ENCODE measurements around the gene SOX2.
A peak's percentile ranks its signal among the peaks of the same experiment; 100 is the strongest.

SOX2 gene

DNA sequence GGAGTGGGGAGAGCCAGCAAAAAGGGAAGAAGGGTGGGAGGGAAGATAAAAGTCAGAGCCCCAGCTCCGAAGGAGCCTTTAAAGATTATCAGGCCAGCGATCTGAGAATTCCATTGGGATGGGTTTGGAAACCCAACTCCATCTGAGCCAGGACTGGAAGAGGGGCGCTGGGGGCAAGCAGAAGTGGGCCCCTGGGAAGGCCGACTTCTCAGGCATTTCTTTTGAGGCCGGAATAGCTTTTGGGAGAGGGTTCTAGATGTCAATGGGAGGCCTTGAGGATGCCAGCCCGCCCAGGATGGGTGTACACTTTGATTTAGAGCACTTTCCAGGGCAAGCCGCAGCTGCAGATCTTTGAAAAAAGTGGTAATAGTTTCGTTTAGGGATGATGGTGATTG, 6.6 kb upstream of the SOX2 start:
- FAIRE-seq = no peak

DNA sequence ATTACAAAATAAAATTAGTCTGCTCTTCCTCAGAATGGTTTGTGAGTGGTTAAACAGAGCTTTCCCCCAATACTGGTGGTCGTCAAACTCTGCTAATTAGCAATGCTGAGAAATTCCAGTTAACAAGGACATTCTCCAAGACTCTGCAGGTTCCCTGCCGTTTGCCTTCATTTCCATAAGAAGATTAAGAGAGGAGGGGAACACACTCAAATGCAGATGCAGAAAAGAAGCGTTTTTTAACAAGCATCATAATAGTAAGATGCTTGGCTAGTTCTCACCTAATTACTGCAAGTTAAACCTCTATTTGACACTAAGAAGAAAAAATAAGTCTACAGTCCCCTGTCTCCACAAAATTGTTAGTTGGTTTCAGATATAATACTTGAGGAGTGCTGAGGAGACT, 3.7 kb upstream of the SOX2 start:
- FAIRE-seq = no peak

DNA sequence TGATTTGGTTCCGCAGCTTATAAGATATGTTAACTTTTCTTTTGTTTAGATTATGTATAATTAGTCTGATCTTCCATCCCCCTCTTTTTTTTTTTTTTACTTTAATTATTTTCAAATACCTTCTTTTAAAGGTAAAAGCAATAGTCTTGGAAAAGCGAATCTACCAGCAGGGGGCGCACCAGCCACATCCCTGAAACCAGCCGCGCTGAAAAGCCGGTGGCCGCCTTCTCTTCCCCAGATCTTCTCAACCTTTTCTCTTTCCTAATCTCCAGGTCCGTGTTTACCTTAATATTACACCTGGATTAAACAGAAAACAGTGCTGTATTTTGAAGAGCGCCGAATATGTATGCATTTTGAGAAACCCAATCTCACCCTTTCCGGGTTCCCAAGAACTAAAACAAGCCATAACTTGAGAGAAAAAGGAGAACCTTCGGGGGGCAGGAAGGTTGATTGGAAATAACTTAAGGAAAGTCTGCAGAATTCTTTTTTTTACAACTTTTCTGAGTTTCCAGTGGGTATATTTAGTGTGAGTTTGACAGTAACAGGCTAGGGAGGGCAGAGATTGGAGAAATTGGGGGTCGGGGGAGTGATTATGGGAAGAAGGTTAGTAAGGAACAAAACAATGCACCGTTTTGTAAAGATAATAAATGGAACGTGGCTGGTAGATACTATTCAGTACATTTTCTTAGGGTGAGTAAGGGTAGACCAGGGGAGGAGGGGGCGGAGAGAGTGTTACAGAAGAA, 2.0 kb upstream of the SOX2 start:
- FAIRE-seq = peak; percentile 81

DNA sequence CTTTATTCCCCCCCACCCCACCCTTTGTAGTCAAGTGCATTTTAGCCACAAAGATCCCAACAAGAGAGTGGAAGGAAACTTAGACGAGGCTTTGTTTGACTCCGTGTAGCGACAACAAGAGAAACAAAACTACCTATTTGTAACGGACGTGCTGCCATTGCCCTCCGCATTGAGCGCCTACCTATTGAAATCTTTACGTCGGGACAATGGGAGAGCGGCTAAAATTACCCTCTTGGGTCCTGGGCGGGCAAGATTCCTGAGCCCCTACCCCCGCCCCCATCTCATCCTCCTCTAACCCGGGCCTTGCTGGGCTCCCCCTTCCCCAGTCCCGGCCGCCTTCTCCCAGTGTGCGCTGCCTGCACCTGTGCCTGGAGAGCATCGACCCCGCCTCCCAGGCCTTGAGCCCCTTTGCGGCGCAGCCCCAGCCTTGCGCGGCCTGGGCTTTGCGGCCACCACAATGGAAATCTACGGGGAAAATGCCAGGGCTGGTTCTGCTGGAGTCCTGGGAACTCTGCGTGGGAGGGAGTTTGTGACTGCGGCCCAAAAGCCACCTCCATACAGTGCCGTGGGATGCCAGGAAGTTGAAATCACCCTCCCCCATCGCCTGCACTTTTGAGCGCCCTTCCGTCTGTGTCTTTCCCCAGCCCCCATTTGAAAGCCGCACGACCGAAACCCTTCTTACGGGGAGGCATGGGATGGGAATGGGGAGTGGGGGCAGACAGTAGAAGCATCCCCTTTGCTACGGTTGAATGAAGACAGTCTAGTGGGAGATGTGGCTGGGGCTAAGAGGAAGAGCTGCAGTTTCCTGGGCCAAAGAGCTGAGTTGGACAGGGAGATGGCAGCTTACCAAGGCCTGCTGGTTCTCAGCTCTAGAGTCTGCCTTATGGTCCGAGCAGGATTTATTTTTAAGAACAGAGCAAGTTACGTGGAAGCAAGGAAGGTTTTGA, 1.1 kb upstream of the SOX2 start:
- no peak for FAIRE-seq

DNA sequence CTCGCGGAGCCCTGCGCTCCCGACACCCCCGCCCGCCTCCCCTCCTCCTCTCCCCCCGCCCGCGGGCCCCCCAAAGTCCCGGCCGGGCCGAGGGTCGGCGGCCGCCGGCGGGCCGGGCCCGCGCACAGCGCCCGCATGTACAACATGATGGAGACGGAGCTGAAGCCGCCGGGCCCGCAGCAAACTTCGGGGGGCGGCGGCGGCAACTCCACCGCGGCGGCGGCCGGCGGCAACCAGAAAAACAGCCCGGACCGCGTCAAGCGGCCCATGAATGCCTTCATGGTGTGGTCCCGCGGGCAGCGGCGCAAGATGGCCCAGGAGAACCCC, 464 bp downstream of the SOX2 start:
- no peak for FAIRE-seq

DNA sequence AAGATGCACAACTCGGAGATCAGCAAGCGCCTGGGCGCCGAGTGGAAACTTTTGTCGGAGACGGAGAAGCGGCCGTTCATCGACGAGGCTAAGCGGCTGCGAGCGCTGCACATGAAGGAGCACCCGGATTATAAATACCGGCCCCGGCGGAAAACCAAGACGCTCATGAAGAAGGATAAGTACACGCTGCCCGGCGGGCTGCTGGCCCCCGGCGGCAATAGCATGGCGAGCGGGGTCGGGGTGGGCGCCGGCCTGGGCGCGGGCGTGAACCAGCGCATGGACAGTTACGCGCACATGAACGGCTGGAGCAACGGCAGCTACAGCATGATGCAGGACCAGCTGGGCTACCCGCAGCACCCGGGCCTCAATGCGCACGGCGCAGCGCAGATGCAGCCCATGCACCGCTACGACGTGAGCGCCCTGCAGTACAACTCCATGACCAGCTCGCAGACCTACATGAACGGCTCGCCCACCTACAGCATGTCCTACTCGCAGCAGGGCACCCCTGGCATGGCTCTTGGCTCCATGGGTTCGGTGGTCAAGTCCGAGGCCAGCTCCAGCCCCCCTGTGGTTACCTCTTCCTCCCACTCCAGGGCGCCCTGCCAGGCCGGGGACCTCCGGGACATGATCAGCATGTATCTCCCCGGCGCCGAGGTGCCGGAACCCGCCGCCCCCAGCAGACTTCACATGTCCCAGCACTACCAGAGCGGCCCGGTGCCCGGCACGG, 991 bp downstream of the SOX2 start:
- FAIRE-seq = no peak

DNA sequence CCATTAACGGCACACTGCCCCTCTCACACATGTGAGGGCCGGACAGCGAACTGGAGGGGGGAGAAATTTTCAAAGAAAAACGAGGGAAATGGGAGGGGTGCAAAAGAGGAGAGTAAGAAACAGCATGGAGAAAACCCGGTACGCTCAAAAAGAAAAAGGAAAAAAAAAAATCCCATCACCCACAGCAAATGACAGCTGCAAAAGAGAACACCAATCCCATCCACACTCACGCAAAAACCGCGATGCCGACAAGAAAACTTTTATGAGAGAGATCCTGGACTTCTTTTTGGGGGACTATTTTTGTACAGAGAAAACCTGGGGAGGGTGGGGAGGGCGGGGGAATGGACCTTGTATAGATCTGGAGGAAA, 1.5 kb downstream of the SOX2 start:
- FAIRE-seq = no peak

DNA sequence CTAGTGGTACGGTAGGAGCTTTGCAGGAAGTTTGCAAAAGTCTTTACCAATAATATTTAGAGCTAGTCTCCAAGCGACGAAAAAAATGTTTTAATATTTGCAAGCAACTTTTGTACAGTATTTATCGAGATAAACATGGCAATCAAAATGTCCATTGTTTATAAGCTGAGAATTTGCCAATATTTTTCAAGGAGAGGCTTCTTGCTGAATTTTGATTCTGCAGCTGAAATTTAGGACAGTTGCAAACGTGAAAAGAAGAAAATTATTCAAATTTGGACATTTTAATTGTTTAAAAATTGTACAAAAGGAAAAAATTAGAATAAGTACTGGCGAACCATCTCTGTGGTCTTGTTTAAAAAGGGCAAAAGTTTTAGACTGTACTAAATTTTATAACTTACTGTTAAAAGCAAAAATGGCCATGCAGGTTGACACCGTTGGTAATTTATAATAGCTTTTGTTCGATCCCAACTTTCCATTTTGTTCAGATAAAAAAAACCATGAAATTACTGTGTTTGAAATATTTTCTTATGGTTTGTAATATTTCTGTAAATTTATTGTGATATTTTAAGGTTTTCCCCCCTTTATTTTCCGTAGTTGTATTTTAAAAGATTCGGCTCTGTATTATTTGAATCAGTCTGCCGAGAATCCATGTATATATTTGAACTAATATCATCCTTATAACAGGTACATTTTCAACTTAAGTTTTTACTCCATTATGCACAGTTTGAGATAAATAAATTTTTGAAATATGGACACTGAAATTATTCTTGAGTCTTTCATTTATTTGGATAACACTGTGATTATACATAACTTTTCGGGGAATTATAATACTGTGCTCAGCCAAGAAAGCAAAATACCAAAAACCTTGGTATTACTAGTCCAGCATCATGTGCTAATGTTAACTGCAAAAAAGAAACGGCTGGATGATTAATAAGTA, 2.2 kb downstream of the SOX2 start:
- FAIRE-seq = no peak

DNA sequence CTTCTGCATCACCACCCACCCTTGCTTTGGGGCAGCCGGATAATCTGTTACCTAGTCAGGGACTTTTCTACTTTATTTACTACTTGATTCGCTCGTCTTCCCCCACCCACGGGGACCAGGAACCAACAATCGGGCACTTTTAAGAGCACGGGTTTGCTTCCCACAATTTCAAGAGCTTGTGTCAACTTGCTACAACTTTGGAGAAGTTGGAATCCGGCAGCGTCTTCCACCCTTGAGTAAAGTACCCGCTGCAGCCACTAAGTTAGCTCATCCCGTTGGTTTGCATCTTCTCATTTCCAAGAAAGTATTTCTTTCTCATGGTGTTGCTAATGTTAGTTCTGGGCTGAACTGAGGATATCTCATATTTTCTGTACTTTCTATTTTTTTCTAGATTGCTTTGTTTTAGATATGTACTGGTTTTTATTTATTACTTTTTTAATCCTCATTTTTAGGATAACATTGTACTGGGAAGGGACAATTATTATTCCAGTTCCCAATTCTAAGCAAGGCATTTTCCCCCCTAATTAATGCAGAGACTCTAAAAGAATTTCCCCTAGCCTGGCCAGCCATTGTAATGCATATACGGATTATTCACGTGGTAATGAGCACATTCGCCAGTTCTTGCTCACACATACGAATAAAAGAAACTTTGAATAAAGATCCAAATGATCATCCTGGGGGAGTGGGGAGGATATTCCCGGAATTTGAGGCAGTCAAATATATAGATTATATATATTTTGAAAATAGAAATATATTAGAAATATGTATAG, 4.0 kb downstream of the SOX2 start:
- FAIRE-seq = no peak

DNA sequence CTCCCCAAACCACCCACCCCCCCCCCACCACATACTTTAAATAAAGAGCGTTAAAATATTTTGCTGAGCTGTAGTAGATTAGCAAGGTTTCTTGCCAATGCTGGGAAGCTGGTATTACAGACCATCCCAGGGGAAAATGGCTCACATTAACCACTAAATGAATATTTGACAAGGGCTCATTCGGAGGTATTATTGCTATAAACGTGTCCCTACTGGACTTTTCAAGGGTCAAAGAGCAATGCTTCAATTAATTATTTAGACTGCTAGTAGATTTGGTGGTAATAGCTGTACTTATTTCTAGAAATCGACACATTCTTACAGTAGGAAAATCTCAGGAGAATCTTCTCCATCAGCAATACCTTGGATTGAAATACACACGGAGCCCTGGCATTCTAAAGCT, 5.2 kb downstream of the SOX2 start:
- no peak for FAIRE-seq

DNA sequence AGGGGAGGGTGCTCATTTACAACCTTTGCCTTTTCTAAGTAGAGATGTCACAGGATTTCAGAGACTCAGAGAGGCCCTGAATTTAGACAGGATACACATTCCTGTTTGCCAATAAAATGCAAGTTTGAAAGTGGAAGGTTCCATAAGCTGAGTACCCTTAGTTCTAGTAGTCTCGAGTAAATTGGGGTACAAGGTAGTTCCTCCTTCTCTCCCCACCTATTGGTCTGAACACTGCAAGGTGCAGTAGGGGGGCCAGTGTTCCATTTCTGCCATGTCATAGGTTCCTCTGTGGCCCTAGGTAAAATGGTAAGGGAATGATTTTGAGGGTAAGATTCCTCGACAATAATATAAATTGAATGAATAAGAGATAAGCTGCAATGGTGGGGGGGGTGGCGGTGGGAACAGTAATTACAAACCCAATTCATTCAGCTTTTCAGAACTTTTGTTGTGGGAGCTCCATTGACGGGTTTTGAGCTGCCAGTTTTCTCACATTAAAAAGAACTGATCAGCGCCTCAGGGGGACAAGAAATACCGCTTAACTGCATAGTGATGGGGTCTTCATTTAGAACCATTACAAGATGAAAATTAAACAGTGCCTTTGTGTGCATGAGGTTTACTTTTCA, 5.9 kb downstream of the SOX2 start:
- FAIRE-seq = no peak

DNA sequence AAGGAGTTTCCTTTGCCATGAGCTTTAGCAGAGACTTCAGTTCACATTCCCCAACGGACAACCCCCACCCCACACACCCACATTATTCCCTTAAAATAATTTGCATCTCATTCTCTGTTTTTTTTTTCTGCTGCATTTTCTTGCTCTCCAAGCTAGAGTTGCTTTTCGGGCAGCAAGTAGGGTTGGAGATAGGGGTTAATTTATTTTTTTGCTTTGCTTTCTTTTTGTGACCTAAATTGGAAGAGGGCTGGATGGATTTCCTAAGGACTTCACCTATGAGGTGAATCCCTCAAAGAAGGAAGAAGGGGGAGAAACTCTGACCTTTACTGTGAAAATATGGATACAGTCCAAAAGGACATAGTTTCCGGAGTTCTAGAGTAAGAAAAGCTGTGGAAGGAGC, 6.6 kb downstream of the SOX2 start:
- FAIRE-seq = no peak

DNA sequence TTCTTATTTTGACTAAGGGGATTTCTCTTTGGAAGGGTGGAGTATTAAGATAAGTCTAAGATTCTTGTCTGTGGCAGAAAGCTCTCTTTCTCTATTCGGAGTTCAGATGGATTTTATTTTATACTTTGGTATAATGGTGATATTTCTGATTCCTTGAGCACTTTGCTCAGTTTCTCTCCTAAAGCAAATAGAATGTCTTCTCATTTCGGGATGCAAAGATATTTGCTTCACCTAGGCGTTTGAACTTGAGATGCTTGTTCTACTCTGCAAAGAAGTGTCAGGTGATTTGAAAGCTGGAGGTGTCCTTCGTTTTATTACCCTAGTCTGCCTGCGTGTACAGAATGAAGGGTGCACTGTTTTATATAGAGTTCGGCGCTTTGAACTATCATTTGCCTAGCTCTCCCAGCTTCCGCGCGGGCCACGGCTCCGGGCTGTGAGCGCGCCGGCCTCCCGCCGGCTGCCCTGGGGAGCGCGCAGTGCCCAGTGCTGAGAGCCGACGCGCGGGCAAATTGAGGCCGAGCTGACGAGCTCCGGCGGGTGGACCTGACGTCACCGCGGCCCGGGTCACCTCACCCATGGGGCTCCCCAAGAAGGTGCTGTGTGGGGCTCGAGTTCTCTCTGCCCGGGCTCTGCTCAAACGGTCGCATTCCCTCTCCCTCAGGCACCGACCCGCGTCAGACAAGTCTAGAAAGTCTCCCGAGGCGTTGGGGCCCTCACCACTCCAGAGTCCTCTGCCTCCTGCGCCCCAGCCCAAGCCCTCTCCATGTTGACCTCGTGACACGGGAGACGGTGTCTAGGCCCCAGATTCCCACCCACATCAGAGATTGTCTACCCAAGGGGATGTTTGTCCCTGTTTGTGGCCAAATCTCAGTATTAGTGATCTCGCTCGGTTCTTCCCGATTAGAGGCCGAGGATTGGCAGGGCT, 7.5 kb downstream of the SOX2 start:
- FAIRE-seq = no peak

DNA sequence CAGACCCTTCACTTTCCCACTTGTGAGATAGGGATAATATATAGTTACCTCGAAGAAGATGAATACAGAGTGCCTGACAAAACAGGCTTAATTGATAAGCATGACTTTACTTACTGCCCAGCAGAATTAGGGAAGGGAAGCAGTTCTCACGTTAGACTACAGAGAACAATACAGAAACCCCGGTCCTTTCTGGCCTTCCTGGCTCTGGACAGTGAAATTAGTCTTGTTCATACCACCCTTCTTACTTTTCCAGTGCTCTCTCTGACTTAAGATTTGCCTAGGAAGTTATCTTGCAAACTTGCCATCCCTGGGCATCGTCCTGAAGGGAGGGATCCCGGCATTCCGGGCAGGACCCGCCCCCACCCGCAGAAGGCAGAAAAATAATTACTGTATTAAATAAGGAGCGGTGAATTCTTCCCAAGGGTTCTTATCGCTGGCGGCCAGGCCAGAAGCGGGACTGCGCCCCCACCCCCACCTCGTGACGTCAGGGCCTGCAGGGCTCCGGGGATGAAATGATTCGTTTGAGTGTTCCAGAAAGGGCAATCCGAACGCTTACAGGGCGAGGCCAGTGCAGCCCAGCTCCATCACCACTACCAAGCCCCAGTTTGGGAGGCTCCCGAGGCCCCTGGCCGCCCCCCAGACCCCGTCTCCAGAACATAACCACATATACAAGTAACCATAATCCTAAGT, 8.4 kb downstream of the SOX2 start:
- FAIRE-seq = no peak

DNA sequence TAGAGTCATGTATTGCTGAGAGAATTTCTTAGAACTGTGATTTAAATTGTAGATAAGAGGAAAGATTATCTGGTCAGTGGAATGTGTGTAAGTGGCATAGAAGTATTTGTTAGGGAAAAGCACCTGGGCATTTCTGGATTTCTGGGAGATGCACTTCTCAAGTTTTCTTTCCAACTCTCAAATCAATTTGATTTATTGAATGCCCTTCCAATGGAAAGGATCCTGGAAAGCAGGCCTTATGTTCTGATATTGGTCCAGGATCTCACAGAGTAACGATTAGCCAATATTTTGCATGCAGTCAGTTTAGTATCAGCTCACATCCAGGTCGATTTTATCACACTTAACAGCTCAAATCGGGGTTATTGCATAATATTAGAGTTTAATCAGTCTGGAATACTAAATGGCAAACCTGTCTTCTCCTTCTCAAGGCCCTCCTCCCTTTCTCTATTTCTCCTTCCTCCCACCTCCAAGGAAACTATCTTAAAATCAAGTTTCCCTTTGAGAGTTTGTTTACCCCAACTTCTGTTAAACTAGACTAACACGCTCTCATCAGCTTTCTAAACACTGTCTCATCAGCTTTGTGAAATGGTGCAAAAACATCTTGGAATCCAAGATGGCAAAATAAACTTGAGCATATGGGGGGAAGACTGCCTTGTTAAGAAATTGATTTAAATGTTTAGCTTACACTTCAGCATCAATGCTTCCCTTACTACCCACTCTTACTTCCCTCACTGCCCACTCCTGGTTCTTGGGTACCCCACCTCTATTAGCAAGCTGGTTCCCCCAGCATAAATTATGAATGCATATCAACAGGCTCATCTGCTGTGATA, 9.5 kb downstream of the SOX2 start:
- FAIRE-seq = no peak

DNA sequence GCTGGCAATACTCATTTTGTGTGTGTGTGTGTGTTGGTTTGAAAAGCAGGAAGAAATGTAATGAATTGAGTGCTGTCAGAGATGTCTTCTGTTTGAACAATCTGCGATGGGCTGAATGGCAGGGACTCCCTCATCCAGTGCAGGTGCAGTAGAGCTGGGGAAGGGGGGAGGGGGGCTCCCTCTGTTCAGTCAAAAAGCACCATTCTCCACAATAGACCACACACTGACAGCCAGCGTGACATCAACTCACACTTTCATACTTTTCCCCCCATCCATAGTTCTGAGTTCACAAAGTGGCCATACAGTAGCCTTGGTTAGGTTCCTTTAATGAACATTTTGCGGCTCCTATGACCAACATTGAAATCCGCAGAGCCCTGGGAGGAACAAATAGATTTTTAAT, 10.4 kb downstream of the SOX2 start:
- no peak for FAIRE-seq

DNA sequence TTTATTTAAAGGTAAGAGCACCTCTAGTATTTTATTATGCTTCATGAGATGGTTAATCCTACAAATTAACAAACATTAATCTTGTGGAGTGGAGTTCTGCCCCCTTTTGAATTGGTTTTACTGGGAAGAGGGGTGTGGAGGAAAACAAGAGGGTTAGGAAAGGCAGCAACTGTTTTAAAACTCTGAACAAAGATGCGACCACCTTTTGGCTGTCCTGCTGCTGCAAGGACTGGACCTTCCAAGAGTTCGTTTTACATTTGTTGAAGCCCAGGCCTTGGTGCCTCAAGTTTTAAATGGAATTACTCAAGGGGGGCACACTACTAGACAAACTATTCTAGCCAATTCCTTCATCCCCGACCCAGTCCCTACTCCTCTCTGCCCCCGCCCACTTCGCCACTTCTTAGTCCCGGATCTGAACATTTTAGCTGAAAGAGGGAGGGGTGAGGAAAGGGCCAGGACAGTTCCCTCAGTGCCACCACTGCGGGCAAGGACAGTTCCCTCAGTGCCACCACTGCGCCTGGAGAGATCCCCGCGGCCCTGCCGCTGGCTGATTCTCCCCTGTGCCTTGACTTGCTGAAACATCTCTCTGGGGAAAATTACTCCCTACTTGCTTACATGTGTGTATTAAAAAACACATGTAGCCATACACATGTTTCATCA, 11.2 kb downstream of the SOX2 start:
- no peak for FAIRE-seq

DNA sequence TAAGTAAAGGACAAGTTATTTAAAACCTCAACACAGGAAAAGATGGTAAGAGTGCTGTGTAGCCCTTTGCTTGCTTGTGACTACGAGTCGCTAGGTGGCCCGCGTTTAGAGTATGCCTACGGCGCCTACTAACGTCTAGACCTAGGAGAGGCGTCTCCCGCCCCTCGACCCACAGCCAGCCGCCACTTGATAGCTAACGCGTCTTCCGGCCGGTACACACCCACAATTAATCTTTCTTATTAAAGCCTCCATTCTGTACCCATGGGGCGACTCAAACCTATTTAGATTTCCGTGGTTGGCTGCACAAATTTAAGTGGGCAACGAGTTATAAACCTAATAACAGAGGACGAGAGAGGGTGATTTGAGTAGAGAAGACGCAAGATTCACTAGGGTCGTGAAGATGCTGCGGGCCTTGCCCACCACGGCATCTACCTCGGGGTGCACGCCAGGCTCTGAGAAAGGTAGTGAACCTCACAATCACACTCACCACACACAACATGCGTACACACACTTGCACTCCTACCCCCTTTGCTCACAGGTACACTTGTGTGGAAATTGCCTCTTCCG, 12.0 kb downstream of the SOX2 start:
- no peak for FAIRE-seq
